H54 (cell line): ENCODE results near the gene CCSER1.
"Not testable (repeated sequence)": the region's sequence is repeated elsewhere in the genome, so short reads cannot be mapped to it uniquely, and the experiment has no call there.

Experiments used
- DNase-seq: peaks from one replicate; pipeline ENCODE4 v3.0.0; 2011; ENCODE audit warnings: low spot score, mixed read lengths; ENCODE audit not compliant: insufficient read length
- FAIRE-seq: peaks from 3 replicates; lab custom pipeline; 2011; peaks lifted over from hg19 to GRCh38; lab: Jason Lieb, UNC
- POLR2A ChIP-seq: IDR thresholded peaks from 2 replicates; pipeline ENCODE4 v1.6.1; 2011; ENCODE audit warnings: low read depth, mild to moderate bottlenecking, low read length

The CCSER1 gene

GRCh38 chr4:90240333-90240732, 113.1 kb downstream of the CCSER1 start:
- no peak for FAIRE-seq
- DNase-seq, result no peak

GRCh38 chr4:90241008-90241407, 113.8 kb downstream of the CCSER1 start:
- no peak for DNase-seq
- no peak for FAIRE-seq
- no peak for TF ChIP-seq POLR2A

More at GRCh38 chr4:90240333-90240732, 113.1 kb downstream of the CCSER1 start:
- no peak for TF ChIP-seq POLR2A

- TF ChIP-seq POLR2A, result no peak
- DNase-seq, result no peak
- no peak for FAIRE-seq
Measured at GRCh38 chr4:90245837-90246236, 118.6 kb downstream of the CCSER1 start.

- TF ChIP-seq POLR2A, result no peak
- DNase-seq (no peak), FAIRE-seq (no peak)
Measured at GRCh38 chr4:90246816-90247215, 119.6 kb downstream of the CCSER1 start.

- FAIRE-seq (no peak), DNase-seq (no peak)
- TF ChIP-seq POLR2A, result no peak
Measured at GRCh38 chr4:90254357-90254756, 127.2 kb downstream of the CCSER1 start.

- FAIRE-seq, result no peak
- no peak for DNase-seq
- TF ChIP-seq POLR2A, result no peak
Measured at GRCh38 chr4:90274175-90274574, 147.0 kb downstream of the CCSER1 start.

GRCh38 chr4:90280954-90281353, 153.8 kb downstream of the CCSER1 start:
- FAIRE-seq (no peak), DNase-seq (no peak)
- TF ChIP-seq POLR2A, result no peak

GRCh38 chr4:90281541-90282355, 154.6 kb downstream of the CCSER1 start:
- DNase-seq (no peak), FAIRE-seq (no peak)
- no peak for TF ChIP-seq POLR2A

- FAIRE-seq (no peak), DNase-seq (no peak)
- no peak for TF ChIP-seq POLR2A
Measured at GRCh38 chr4:90290345-90290744, 163.2 kb downstream of the CCSER1 start.

- no peak for TF ChIP-seq POLR2A
- FAIRE-seq, result no peak
Measured at GRCh38 chr4:90292438-90292837, 165.2 kb downstream of the CCSER1 start.

GRCh38 chr4:90293320-90293719, 166.1 kb downstream of the CCSER1 start:
- FAIRE-seq, result no peak
- DNase-seq, result no peak

More at GRCh38 chr4:90292438-90292837, 165.2 kb downstream of the CCSER1 start:
- no peak for DNase-seq

GRCh38 chr4:90299373-90299772, 172.2 kb downstream of the CCSER1 start:
- DNase-seq, result no peak
- TF ChIP-seq POLR2A, result no peak
- no peak for FAIRE-seq

More at GRCh38 chr4:90293320-90293719, 166.1 kb downstream of the CCSER1 start:
- TF ChIP-seq POLR2A, result no peak

- DNase-seq (no peak), FAIRE-seq (no peak)
- no peak for TF ChIP-seq POLR2A
Measured at GRCh38 chr4:90306810-90307209, 179.6 kb downstream of the CCSER1 start.

GRCh38 chr4:90317140-90317539, 189.9 kb downstream of the CCSER1 start:
- not testable (repeated sequence) for DNase-seq
- FAIRE-seq, result peak; percentile 30

- FAIRE-seq, result peak; percentile 55
- peak; percentile 3 for DNase-seq
- no peak for TF ChIP-seq POLR2A
Measured at GRCh38 chr4:90317785-90318184, 190.6 kb downstream of the CCSER1 start.
